HG03457 (cell line): ENCODE results near the gene CD200.
"Not testable (repeated sequence)": the region's sequence is repeated elsewhere in the genome, so short reads cannot be mapped to it uniquely, and the experiment has no call there.

Source experiments
- ATAC-seq: cut with Tn5 transposase; IDR thresholded peaks from one replicate; pipeline ENCODE4 v1.9.1; 2021; ENCODE audit warnings: moderate number of reproducible peaks; ENCODE audit not compliant: unreplicated experiment

CD200 gene

GRCh38 chr3:112388972-112389371 lies 56.0 kb downstream of the CD200 start:
- no peak for ATAC-seq

- ATAC-seq = no peak
Observed at GRCh38 chr3:112389961-112390360, 57.0 kb downstream of the CD200 start.

- ATAC-seq = no peak
Observed at GRCh38 chr3:112390783-112391641, 58.1 kb downstream of the CD200 start.

GRCh38 chr3:112391648-112392047 lies 58.7 kb downstream of the CD200 start:
- ATAC-seq = no peak

GRCh38 chr3:112392393-112393359 lies 59.7 kb downstream of the CD200 start:
- ATAC-seq = no peak

GRCh38 chr3:112393360-112393728 lies 60.4 kb downstream of the CD200 start:
- ATAC-seq = no peak

- ATAC-seq = no peak
Observed at GRCh38 chr3:112394003-112394640, 61.2 kb downstream of the CD200 start.

- no peak for ATAC-seq
Observed at GRCh38 chr3:112395181-112395895, 62.4 kb downstream of the CD200 start.

- ATAC-seq = no peak
Observed at GRCh38 chr3:112395896-112396290, 62.9 kb downstream of the CD200 start.

- no peak for ATAC-seq
Observed at GRCh38 chr3:112397556-112397955, 64.6 kb downstream of the CD200 start.

GRCh38 chr3:112399064-112399463 lies 66.1 kb downstream of the CD200 start:
- no peak for ATAC-seq

- not testable (repeated sequence) for ATAC-seq
Observed at GRCh38 chr3:112399554-112399953, 66.6 kb downstream of the CD200 start.

GRCh38 chr3:112400317-112400716 lies 67.4 kb downstream of the CD200 start:
- ATAC-seq = not testable (repeated sequence)

- no peak for ATAC-seq
Observed at GRCh38 chr3:112401617-112402016, 68.7 kb downstream of the CD200 start.

GRCh38 chr3:112403103-112403502 lies 70.1 kb downstream of the CD200 start:
- ATAC-seq = no peak

GRCh38 chr3:112404924-112405549 lies 72.1 kb downstream of the CD200 start:
- ATAC-seq = not testable (repeated sequence)

GRCh38 chr3:112405845-112406244 lies 72.9 kb downstream of the CD200 start:
- no peak for ATAC-seq

- ATAC-seq = no peak
Observed at GRCh38 chr3:112407214-112407887, 74.4 kb downstream of the CD200 start.

GRCh38 chr3:112407888-112408702 lies 75.1 kb downstream of the CD200 start:
- ATAC-seq = no peak
